Calu3 (cell line): ENCODE measurements around the gene BRF1. TPM values are rescaled to one million over a fixed set of nuclear protein-coding genes. Genes with fewer than 3 reads are reported as not detected.
A peak's percentile ranks its signal among the peaks of the same experiment; 100 is the strongest.

ENCODE experiments used
- BruUV-seq: library from RNA; stranded (reverse); fragments of 400-500 nt; replicated peaks from 2 replicates; lab custom pipeline; 2021; lab: Mats Ljungman, UMichigan
- CTCF ChIA-PET: fragments of 300-600 bp; sonication (Branson Sonifier 250); formaldehyde crosslinking; loops from one replicate; lab custom pipeline; 2022; ENCODE audit warnings: antibody characterized with exemption; lab: Charles Lee
- DNase-seq: peaks from one replicate; pipeline ENCODE4 v3.0.0; 2022
- H3K27ac Mint-ChIP-seq: one replicate; pipeline ENCODE4 v1.8.0; 2022; ENCODE audit warnings: mixed read lengths; ENCODE audit not compliant: unreplicated experiment
- H3K27me3 Mint-ChIP-seq: one replicate; pipeline ENCODE4 v1.8.0; 2022; ENCODE audit warnings: mixed read lengths; ENCODE audit not compliant: unreplicated experiment
- H3K36me3 Mint-ChIP-seq: one replicate; pipeline ENCODE4 v1.8.0; 2022; ENCODE audit warnings: mild to moderate bottlenecking, moderate library complexity, mixed read lengths; ENCODE audit not compliant: insufficient read depth, unreplicated experiment
- H3K4me1 Mint-ChIP-seq: one replicate; pipeline ENCODE4 v1.8.0; 2022; ENCODE audit warnings: mild to moderate bottlenecking, low read depth, mixed read lengths; ENCODE audit not compliant: unreplicated experiment
- H3K4me3 Mint-ChIP-seq: one replicate; pipeline ENCODE4 v1.8.0; 2022; ENCODE audit warnings: mild to moderate bottlenecking, low read depth, moderate library complexity, mixed read lengths; ENCODE audit not compliant: unreplicated experiment
- H3K9me3 Mint-ChIP-seq: one replicate; pipeline ENCODE4 v1.8.0; 2022; ENCODE audit warnings: low read depth, mixed read lengths; ENCODE audit not compliant: unreplicated experiment
- CTCF ChIP-seq: fragments of 200-600 bp; IDR thresholded peaks from one replicate; pipeline ENCODE4 v1.8.0; 2022; ENCODE audit warnings: antibody characterized with exemption; ENCODE audit not compliant: unreplicated experiment
- intact Hi-C: fragments of 100-400 bp; cut with micrococcal nuclease; formaldehyde crosslinking; loops from one replicate; pipeline ENCODE4 v1.10.0; 2022; ENCODE audit not compliant: unreplicated experiment
- total RNA-seq: library from RNA; stranded (reverse); gene quantifications from 2 replicates; pipeline ENCODE4 v1.2.3, GENCODE V29; 2022

BRF1 gene
- total RNA-seq, 1 experiment from 2014 or later: 38.4 TPM

- Mint-ChIP-seq H3K36me3 (peaks cover 18% of the 10 kb centered on the region), H3K4me3 (no peak overlapping the region), H3K27ac (no peak overlapping the region), H3K4me1 (peaks cover 10% of the 10 kb centered on the region), H3K27me3 (peaks cover 11% of the 10 kb centered on the region), H3K9me3 (no peaks in the 10 kb centered on the region)
- BruUV-seq: no TSS peak
- CTCF ChIA-PET: interaction anchor here (1.5 kb wide), 1 partner anchor 75 kb away, joined by 5 read pairs; no protein-coding TSS in a partner anchor
- intact Hi-C loops: loop anchor here (5.0 kb wide), 1 partner anchor 73 kb away; no protein-coding TSS in a partner anchor
- TF ChIP-seq CTCF: no peak
- DNase-seq: peak; percentile 24
Measured at GRCh38 chr14:105165134-105165704, 135.6 kb downstream of the BRF1 start.

GRCh38 chr14:105163040-105163742 lies 137.6 kb downstream of the BRF1 start:
- Mint-ChIP-seq H3K4me1 (peaks cover 10% of the 10 kb centered on the region), H3K4me3 (no peak overlapping the region), H3K27ac (no peak overlapping the region), H3K36me3 (peaks cover 4% of the 10 kb centered on the region), H3K9me3 (no peaks in the 10 kb centered on the region), H3K27me3 (no peaks in the 10 kb centered on the region)
- DNase-seq: no peak
- BruUV-seq: no TSS peak
- intact Hi-C loops: no loop called here
- TF ChIP-seq CTCF: no peak
- CTCF ChIA-PET: no interaction called here

GRCh38 chr14:105162669-105162979 lies 138.2 kb downstream of the BRF1 start:
- H3K4me3 Mint-ChIP-seq: no peak overlapping the region
- H3K27ac Mint-ChIP-seq: no peak overlapping the region
- H3K9me3 Mint-ChIP-seq: no peaks in the 10 kb centered on the region
- BruUV-seq: no TSS peak
- no peak for DNase-seq
- peaks cover 10% of the 10 kb centered on the region for H3K4me1 Mint-ChIP-seq
- H3K36me3 Mint-ChIP-seq: peaks cover 4% of the 10 kb centered on the region
- no peaks in the 10 kb centered on the region for H3K27me3 Mint-ChIP-seq
- CTCF ChIA-PET: no interaction called here
- TF ChIP-seq CTCF: no peak
- intact Hi-C loops: no loop called here

GRCh38 chr14:105161964-105162668 lies 138.7 kb downstream of the BRF1 start:
- H3K9me3 Mint-ChIP-seq: no peaks in the 10 kb centered on the region
- no peak for DNase-seq
- H3K27me3 Mint-ChIP-seq: no peaks in the 10 kb centered on the region
- peaks cover 4% of the 10 kb centered on the region for H3K36me3 Mint-ChIP-seq
- no peak for TF ChIP-seq CTCF
- H3K4me1 Mint-ChIP-seq: peaks cover 10% of the 10 kb centered on the region
- no TSS peak for BruUV-seq
- CTCF ChIA-PET: interaction anchor here (1.2 kb wide), 1 partner anchor 58 kb away, joined by 3 read pairs; no protein-coding TSS in a partner anchor
- no peak overlapping the region for H3K4me3 Mint-ChIP-seq
- intact Hi-C loops: no loop called here
- no peak overlapping the region for H3K27ac Mint-ChIP-seq
